Measurements from ENCODE around the gene GPHN.
"Not testable (repeated sequence)": the region's sequence is repeated elsewhere in the genome, so short reads cannot be mapped to it uniquely, and the experiment has no call there.

GPHN gene

DNA sequence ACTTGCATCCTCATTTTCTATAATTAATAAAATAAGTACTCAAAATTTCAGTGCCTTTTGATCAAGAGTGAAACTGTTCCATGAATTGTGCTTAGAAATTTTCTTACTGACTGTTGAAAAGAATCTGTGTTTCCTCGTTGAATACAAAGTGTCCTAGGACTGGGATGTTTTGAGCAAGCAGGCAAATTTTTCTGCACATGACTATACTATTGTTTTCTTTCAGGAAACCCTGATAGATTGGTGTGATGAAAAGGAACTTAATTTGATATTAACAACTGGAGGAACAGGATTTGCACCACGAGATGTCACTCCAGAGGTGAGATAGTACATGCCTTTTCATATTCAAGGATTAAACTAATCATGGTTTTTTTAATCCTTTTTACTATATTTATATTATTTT, 316.3 kb downstream of the GPHN start:
- no peak for DNase-seq

- DNase-seq = no peak
These were observed 319.2 kb downstream of the GPHN start for GRCh38 chr14:66827182-66827581.

DNA sequence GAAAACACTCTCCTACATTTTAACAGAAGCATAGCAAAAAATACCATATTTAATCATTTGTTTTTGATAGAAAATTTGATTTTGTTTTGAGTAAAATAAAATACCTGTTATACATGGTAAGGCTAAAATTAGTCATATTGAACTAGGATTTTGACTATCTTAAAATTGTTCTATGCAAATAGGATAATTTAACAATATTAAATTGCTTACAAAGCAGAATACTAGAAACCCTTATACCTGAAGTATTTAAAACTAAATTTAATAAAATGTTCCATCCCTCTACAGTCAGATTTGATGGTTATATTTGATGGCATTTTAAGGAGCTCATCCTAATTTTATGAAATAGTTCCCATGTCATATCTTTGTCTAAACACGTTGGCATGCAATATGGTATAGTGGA, 323.2 kb downstream of the GPHN start:
- DNase-seq = no peak

- no peak for DNase-seq
These were observed 325.9 kb downstream of the GPHN start for GRCh38 chr14:66833816-66834215.

- not testable (repeated sequence) for DNase-seq
These were observed 329.5 kb downstream of the GPHN start for GRCh38 chr14:66837436-66837835.

DNA sequence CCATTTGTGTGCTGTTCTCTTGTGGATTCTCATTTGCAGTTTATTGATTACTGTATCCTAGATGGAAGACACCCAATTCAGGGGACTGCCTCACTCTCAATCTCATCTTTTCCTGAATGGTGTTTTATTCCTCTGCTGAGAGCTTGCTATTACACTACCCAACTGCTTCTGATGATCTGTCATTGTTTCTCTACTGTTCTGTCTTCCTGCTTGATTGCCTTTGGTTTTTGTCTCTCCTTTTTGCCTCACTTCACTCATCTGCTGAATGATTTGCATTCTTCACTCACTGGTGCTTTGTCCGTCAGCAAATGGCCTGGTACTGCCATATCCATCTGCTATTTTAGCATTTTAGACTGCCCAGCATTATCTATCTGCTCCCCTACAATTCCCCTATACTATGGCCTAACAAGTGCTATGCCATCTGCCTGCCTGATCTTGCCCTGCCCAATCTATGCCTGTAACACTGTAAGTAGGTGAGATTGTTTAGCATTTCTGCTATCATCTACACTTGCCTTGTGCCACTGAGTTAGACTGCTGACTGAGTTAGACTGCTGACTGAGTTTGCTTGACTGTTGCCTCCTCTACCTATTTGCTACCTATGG, 335.1 kb downstream of the GPHN start:
- peak; percentile 41 for DNase-seq

DNA sequence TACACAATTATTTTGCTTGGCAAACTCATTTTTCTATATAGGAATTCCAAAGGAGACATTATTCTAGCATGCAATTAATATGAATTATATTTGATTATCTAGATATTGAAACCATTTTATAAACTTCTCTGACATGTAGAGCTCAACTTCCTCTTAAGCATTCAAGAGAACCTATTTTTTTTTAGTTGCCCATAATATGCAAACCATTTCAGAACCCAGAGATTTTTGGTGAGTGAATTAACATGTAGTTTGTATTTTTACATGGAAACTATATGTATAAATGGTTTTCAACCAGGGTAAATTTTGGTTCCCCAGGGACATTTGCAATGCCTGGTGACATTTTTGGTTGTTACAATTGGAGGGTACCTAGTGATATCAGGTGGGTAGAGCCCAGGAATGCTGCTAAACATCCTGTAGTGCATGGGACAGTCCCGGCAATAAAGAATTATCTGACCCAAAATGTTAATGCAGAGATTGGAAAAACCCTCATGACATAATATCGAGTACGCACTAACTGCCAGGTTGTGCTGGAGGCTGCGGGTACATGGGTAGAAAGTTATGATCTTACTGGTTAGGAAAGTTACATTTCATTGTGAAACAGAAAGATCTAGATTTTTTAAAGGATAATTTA, 342.4 kb downstream of the GPHN start:
- DNase-seq = no peak

DNA sequence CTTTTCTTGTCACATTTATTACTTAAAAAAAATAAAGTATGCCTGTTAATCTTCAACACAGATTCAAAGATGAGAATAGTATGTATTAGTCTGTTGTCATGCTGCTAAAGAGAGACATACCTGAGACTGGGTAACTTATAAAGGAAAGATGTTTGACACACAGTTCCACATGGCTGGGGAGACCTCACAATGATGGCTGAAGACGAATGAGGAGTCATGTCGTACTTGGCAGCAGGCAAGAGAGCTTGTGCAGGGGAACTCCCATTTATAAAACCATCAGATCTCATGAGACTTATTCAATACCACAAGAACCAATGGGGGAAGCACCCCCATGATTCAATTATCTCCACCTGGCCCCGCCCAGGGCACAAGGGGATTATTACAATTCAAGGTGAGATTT, 345.4 kb downstream of the GPHN start:
- DNase-seq = no peak

- no peak for DNase-seq
These were observed 349.9 kb downstream of the GPHN start for GRCh38 chr14:66857867-66858266.

- DNase-seq = no peak
These were observed 351.2 kb downstream of the GPHN start for GRCh38 chr14:66859063-66859671.

DNA sequence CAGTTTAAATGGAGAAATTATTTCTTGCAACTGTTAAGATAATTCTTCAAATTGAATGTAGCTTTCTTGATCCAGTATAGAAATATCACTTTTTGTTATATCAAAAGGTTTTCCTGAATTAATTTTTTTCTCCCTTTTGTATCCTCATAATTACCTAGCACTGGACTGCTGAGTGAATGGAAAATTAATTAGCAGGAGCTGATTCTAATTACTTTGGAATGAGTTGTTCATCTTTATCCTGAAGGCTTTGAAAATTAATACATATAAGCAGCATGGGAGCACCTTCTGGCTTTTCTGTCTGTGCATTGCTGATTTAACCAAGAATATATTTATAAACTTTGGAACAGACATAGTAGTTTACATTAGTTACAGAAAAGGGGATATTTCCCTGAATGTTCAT, 373.6 kb downstream of the GPHN start:
- no peak for DNase-seq

DNA sequence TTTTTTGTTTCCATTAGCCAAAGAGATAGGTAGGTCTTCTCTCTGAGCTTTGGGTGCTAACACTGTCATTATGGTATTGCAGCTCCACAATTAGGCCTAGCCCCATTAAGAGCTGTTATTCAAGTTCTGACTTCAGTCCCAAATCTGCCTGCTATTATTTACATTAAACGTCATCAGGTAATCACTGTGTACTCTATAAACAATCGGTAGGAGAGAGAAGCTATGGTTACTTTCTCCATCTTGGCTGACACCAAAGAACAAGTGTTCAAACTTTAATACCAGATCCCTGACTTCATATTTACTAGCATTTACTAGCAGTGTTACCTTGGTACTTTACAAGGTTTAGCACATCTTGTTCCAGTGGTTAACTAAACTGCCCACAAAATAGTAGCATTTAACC, 376.2 kb downstream of the GPHN start:
- DNase-seq = no peak

DNA sequence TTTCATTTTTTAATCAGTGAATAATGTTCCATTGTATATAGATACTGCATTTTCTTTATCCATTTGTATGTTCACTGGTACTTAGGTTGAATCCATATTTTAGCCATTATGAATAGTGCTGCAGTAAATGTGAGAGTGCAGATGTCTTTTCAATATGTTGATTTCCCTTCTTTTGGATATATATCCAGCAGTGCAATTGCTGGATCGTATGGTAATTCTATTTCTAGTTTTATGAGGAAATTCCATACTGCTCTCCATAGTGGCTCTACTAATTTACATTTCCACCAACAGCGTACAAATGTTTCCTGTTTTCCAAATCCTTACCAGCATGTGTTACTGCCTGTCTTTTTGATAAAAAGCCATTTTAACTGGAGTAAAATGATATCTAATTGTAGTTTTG, 392.8 kb downstream of the GPHN start:
- DNase-seq = no peak

DNA sequence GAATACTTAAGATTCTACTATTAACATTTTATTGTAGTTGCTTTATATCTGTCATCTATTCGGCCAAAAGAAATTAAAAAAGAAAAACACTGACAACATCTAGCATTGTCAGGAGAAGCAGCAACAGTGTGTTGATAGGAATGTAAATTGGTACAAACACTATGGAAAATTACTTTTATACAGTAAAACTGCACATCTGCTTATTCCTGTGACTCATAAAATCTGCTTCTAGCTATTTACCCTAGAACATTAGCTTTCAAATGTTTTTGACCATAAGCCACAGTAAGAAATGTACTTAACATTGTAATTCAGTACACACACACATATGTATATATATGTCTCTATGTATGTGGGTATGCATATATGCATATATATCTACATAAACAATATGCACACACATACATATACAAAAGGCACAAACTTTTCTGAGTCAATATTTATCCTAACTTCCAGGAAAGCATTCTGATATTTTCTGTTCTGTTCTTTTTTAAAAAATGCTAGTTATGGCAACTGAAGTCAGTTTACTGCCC, 402.4 kb downstream of the GPHN start:
- no peak for DNase-seq

DNA sequence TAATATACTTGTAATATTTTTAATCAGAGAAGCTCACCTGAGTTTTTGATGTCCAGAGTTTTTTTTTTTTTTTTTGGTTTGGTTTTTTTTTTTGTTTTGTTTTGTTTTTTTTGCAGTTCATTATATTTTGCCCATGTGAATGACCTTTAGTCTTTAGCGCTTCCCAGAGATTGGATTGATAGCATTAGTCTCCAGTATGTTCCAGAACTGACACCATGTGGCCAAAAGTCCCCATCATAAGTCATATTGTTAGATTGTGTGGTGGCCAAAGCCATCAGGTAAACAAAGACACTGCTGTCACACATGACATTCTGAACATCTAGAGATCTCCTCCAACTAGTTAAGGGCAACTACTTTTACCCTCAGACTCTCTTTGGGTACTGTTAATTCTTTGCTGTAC, 408.5 kb downstream of the GPHN start:
- DNase-seq = no peak

DNA sequence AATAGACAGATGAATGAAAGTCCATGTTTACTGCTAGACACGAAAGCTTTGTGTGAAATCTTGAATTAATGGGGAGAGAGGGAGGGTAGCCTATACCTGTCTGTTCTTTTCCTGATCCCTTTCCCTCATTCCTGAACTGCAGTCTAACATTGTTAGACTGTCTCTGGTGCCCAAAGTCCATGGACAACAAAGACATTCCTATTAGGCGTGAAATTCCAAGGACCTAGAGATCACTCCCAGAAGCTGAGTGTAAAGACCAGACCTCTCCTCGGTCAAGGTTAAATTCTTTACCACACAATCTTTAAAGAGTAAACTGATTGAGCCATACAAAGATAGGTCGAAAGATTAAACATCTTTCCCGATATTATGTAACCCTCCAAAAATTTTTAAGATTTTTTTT, 410.6 kb downstream of the GPHN start:
- no peak for DNase-seq

- DNase-seq = no peak
These were observed 412.2 kb downstream of the GPHN start for GRCh38 chr14:66920196-66920595.

- no peak for DNase-seq
These were observed 415.3 kb downstream of the GPHN start for GRCh38 chr14:66923251-66923650.

DNA sequence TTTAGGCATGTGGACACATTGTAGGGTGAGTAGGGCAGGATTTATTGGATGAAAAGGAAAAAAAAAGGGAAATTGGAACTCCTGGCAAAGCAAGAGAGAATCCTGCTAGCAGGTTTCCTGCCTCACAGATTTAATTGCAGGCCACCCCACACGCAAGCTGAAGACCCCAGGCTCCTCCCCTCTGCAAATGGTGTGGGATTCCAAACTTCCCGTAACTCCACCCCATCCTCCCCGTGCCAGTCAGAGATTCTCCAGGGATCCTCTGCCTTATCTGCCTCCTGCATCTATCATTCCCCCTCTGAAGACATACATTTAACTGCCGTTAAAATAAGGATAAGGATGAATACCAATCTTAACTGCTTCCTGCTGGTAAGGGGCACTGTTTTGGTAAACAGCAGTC, 431.5 kb downstream of the GPHN start:
- no peak for DNase-seq

DNA sequence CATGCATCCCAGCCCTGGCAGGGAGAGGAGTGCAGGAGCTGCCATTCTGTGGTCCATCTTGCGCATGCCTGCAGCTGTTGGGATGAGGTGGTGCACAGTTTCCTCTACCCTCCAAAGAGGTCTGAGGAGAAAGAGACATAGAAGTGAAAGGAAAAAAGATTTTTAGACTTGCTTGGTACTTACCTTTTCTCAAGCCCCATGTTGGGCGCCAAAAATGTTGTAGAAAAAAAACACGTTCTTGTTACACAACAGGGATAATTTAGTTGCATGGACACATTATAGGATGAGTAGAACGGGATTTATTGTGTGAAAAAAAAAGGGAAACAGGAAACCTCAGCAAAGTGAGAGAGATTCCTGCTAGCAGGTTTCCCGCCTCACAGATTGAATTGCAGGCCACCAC, 436.9 kb downstream of the GPHN start:
- DNase-seq = peak; percentile 47

DNA sequence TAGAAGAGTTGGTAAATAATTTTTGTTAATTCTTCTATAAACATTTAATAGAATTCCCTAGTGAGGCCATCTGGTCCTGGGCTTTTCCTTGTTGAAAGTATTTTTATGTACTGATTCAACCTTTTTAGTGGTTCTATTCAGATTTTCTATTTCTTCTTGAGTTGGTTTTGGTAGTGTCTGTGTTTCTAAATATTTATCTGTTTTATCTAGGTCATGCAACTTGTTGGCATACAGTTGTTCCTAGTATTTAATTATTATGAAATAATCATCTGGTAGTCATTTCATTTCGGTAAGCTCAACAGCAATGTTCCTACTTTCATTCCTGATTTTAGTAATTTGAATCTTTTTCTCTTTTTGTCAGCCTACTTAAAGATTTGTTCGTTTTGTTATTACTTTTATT, 447.2 kb downstream of the GPHN start:
- no peak for DNase-seq

- no peak for DNase-seq
These were observed 451.6 kb downstream of the GPHN start for GRCh38 chr14:66959437-66960050.

- DNase-seq = no peak
These were observed 457.9 kb downstream of the GPHN start for GRCh38 chr14:66965831-66966230.

DNA sequence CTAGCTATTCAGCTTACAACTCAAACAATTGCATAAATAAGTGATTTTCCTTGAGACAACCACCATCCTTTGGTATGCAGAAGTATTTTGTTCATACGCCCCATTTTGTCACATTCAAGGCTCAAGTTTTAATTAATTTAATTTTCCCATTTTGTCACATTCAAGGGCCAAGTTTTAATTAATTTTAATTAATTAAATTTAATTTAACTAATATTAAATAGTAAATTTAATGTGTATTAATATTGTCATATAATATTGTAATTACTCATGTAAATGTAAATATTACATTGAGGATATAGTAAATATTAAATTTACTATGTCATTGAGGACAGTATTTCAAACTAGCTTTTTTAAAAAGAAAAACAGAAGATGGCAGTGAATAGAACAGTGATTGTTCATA, 464.5 kb downstream of the GPHN start:
- DNase-seq = no peak
